ENCODE measurements around the gene ARSK. TPM values are rescaled to one million over a fixed set of nuclear protein-coding genes. Genes with fewer than 3 reads are reported as not detected.

The ARSK gene
- total and polyA plus RNA-seq, 12 donors = 2.4 to 6.3 (median 3.4) TPM

- Histone ChIP-seq H3K4me1 (peaks cover 0 to 35% (median 20%) of the 10 kb centered on the region in 9 donors), H3K36me3 (no peaks in the 10 kb centered on the region), H3K9me3 (no peaks in the 10 kb centered on the region), H3K27me3 (peaks cover 0 to 11% (median 0%) of the 10 kb centered on the region in 7 donors), H3K27ac (peak overlapping the region in 1 of 10 donors; percentile 65), H3K4me3 (peak overlapping the region; percentile 28 to 68 (median 59))
- no peak for TF ChIP-seq CTCF (IDR thresholded peaks at IDR 0.05)
- peak in 1 of 2 donors; percentile 44 for DNase-seq
- peak; percentile 21 to 74 (median 52) for ATAC-seq
- 2 to 3% methylated on average over 82 to 92 of the region's 92 CpGs for WGBS, 2 donors
- intact Hi-C loops (cut with DNase I) = no loop called here
These were observed 66.3 kb downstream of the ARSK start for GRCh38 chr5:95620870-95621838.

GRCh38 chr5:95621839-95622629, 67.1 kb downstream of the ARSK start:
- Histone ChIP-seq H3K4me3 (peak overlapping the region in 2 of 10 donors; percentile 62 to 68), H3K36me3 (no peaks in the 10 kb centered on the region), H3K9me3 (no peaks in the 10 kb centered on the region), H3K27me3 (peaks cover 0 to 11% (median 0%) of the 10 kb centered on the region in 7 donors), H3K4me1 (peaks cover 0 to 35% (median 20%) of the 10 kb centered on the region in 9 donors), H3K27ac (no peak overlapping the region)
- ATAC-seq = no peak
- TF ChIP-seq CTCF (IDR thresholded peaks at IDR 0.05) = no peak
- no peak for DNase-seq
- intact Hi-C loops (cut with DNase I) = no loop called here
- 71 to 75% methylated on average over 8 of the region's 8 CpGs for WGBS, 2 donors

GRCh38 chr5:95623706-95624105, 68.8 kb downstream of the ARSK start:
- TF ChIP-seq CTCF (IDR thresholded peaks at IDR 0.05) = no peak
- intact Hi-C loops (cut with DNase I) = loop anchor here in 1 of 10 donors (2.0 kb wide), 1 partner anchor 41 kb away; no protein-coding TSS in a partner anchor
- ATAC-seq (no peak), DNase-seq (no peak)
- Histone ChIP-seq H3K4me1 (peaks cover 0 to 39% (median 20%) of the 10 kb centered on the region in 9 donors), H3K27me3 (peaks cover 0 to 11% (median 0%) of the 10 kb centered on the region in 7 donors), H3K9me3 (no peaks in the 10 kb centered on the region), H3K27ac (no peak overlapping the region), H3K36me3 (no peaks in the 10 kb centered on the region), H3K4me3 (no peak overlapping the region)
- WGBS, 2 donors = 95 to 96% methylated on average over 5 of the region's 5 CpGs

- intact Hi-C loops (cut with DNase I) = loop anchor here in 1 of 10 donors (2.0 kb wide), 1 partner anchor 40 kb away; no protein-coding TSS in a partner anchor
- Histone ChIP-seq H3K27ac (no peak overlapping the region), H3K36me3 (no peaks in the 10 kb centered on the region), H3K9me3 (no peaks in the 10 kb centered on the region), H3K4me1 (peaks cover 0 to 38% (median 18%) of the 10 kb centered on the region in 9 donors), H3K27me3 (peaks cover 0 to 9% (median 0%) of the 10 kb centered on the region in 7 donors), H3K4me3 (no peak overlapping the region)
- ATAC-seq = no peak
- no peak for DNase-seq
- no peak for TF ChIP-seq CTCF (IDR thresholded peaks at IDR 0.05)
- 98 to 100% methylated on average over 2 of the region's 2 CpGs for WGBS, 2 donors
These were observed 69.5 kb downstream of the ARSK start for GRCh38 chr5:95624368-95624767.
